AG10803 (cell line): ENCODE measurements around the gene S100A12.

ENCODE experiments used
- DNase-seq: peaks from one replicate; pipeline ENCODE4 v3.0.0; 2010; ENCODE audit warnings: low read depth
- H3K4me3 ChIP-seq: 2 replicates; pipeline ENCODE4 v1.5.1; 2011; ENCODE audit warnings: mild to moderate bottlenecking, low read length, control low read depth
- CTCF ChIP-seq: conservative IDR thresholded peaks from 2 replicates; pipeline ENCODE4 v1.5.1; 2011; ENCODE audit warnings: mild to moderate bottlenecking, low read length, control low read depth, inconsistent platforms

Gene S100A12

DNA sequence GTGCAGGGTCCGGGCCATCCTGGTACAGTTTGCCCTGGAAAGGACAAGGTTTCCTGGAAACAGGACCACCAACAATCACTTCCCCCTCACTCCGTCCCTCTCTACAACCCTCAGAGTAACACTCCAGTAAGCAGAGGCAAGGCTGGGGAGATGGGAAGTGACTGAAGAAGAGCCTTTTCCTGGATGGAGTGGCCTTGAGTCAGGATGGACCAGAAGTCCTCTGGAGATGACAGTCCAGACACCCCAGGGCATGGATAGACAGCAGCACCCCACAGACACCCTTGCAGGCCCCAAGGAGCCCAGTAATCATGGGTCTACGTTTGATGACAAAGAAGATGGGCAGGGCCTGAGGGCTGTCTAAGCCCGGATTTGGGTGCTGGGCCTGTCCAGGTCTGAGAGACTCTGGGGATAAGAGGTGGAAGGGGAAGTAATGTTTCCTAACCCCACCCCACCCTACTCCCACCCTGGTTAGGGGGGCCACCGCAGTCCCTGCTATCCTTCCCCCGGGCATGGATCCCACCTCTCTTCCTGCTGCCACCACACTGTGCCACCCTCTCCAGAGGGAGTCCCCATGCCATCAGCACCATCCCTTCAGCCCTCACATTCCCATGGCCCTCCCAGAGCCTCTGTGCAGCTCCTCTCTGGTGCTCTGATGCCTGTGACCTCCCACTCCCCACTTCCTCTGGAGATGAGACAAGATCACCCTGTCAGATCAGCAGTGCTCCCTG lies 22.7 kb upstream of the S100A12 start:
- TF ChIP-seq CTCF, result no peak

GRCh38 chr1:153397051-153397923 lies 21.9 kb upstream of the S100A12 start:
- H3K4me3 ChIP-seq, result no peak overlapping the region
- no peak for TF ChIP-seq CTCF
- no peak for DNase-seq

More for the DNA sequence above, 22.7 kb upstream of the S100A12 start:
- DNase-seq, result no peak
- no peak overlapping the region for H3K4me3 ChIP-seq

DNA sequence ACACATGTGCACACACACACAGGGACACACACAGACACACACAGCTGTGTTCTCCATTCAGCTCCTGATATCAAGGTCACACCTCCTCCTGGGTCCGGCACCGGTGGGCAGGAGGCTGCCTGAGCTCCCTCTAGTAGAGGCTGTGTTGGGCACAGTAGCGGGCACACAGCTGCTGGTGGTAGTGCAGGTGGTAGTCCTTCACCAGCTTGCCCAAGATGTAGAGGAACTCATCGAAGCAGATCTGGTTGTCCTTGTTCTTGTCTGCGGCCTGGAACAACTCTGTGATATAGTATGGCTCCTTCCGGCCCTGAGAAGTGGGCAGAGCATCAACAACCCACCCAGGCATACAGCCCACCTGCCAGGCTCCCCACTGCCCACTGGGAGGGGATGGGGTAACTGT lies 21.0 kb upstream of the S100A12 start:
- no peak overlapping the region for H3K4me3 ChIP-seq
- TF ChIP-seq CTCF, result no peak
- DNase-seq, result no peak

GRCh38 chr1:153395776-153396175 lies 20.4 kb upstream of the S100A12 start:
- DNase-seq, result no peak
- TF ChIP-seq CTCF, result no peak
- no peak overlapping the region for H3K4me3 ChIP-seq

- no peak for TF ChIP-seq CTCF
- H3K4me3 ChIP-seq, result no peak overlapping the region
- DNase-seq, result peak; percentile 5
These were observed 19.8 kb upstream of the S100A12 start for GRCh38 chr1:153395136-153395685.

GRCh38 chr1:153394391-153394790 lies 19.0 kb upstream of the S100A12 start:
- no peak overlapping the region for H3K4me3 ChIP-seq
- DNase-seq, result no peak
- TF ChIP-seq CTCF, result no peak
